GM12801 (cell line): ENCODE data around the gene CLTCL1.

Source experiments
- CTCF ChIP-seq: IDR thresholded peaks from one replicate; pipeline ENCODE4 v1.5.1; 2011; ENCODE audit warnings: control low read depth; ENCODE audit not compliant: insufficient read length; ENCODE audit errors: extremely low read depth

The CLTCL1 gene

GRCh38 chr22:19225560-19225959 is 66.0 kb downstream of the CLTCL1 start:
- no peak for TF ChIP-seq CTCF

- no peak for TF ChIP-seq CTCF
Measured at GRCh38 chr22:19224985-19225384, 66.5 kb downstream of the CLTCL1 start.

GRCh38 chr22:19224557-19224956 is 67.0 kb downstream of the CLTCL1 start:
- no peak for TF ChIP-seq CTCF

- no peak for TF ChIP-seq CTCF
Measured at GRCh38 chr22:19223617-19224016, 67.9 kb downstream of the CLTCL1 start.

- no peak for TF ChIP-seq CTCF
Measured at GRCh38 chr22:19223110-19223509, 68.4 kb downstream of the CLTCL1 start.

GRCh38 chr22:19222242-19223005 is 69.1 kb downstream of the CLTCL1 start:
- no peak for TF ChIP-seq CTCF

- TF ChIP-seq CTCF: no peak
Measured at GRCh38 chr22:19220867-19221266, 70.7 kb downstream of the CLTCL1 start.
